Measurements from ENCODE around the gene CHRDL2. TPM values are rescaled to one million over a fixed set of nuclear protein-coding genes. Genes with fewer than 3 reads are reported as not detected.

Gene CHRDL2
- total RNA-seq, 4 donors from 2014 or later: 0.28 to 0.96 TPM; not detected in 2

- ATAC-seq (ENCODE audit: low FRiP score) (no peak), DNase-seq (ENCODE audit: low spot score) (no peak)
- TF ChIP-seq CTCF (IDR thresholded peaks at IDR 0.05): no peak
Observed at GRCh38 chr11:74736031-74736430, 4.8 kb upstream of the CHRDL2 start.

DNA sequence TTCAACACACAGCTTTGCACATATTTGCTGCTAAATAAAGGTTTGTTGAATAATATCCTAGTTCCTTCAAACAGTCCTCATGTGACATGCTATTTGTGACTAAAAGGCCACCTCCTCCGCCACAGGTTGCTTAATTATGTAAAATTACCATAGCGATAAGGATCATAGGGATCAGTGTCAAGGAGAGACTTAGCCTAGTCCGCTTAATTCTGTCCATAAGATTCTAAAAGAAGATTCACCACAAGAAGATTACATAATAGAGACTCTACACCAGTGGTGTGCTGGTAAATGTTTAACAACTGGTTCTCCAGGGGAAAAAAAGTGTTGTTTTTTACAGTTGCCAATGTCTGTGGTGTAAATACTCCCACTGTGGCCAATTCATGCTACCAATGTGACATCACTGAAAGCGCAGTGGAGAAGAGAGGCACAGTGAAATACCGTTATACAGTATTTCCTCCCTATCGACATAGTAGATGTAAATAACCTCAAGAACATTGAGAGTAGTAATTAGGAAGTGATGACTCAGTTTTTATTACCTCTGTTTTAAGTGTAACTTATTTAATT, 4.2 kb upstream of the CHRDL2 start:
- no peak for TF ChIP-seq CTCF (IDR thresholded peaks at IDR 0.05)
- no peak for DNase-seq (ENCODE audit: low spot score)

DNA sequence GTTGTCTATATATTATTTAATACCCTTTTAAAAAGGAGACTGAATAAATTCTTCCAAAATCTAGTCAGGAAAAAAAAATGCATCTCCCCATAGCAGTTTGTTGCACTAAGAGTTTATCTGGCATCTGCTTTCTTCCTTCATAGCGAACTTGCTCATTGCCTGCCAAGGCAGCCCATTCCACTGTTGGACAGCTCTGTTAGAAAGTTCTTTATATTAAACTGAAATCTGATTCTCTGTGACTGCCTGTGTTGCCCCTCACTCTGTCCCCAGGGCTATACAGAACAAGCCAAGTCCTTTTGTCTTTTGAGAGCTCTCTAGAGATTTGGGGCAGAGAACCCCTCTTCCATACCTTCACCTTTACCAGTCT, 3.3 kb upstream of the CHRDL2 start:
- no peak for DNase-seq (ENCODE audit: low spot score)
- TF ChIP-seq CTCF (IDR thresholded peaks at IDR 0.05): no peak
- no peak for ATAC-seq (ENCODE audit: low FRiP score)

More for the DNA sequence above, 4.2 kb upstream of the CHRDL2 start:
- ATAC-seq (ENCODE audit: low FRiP score): no peak

DNA sequence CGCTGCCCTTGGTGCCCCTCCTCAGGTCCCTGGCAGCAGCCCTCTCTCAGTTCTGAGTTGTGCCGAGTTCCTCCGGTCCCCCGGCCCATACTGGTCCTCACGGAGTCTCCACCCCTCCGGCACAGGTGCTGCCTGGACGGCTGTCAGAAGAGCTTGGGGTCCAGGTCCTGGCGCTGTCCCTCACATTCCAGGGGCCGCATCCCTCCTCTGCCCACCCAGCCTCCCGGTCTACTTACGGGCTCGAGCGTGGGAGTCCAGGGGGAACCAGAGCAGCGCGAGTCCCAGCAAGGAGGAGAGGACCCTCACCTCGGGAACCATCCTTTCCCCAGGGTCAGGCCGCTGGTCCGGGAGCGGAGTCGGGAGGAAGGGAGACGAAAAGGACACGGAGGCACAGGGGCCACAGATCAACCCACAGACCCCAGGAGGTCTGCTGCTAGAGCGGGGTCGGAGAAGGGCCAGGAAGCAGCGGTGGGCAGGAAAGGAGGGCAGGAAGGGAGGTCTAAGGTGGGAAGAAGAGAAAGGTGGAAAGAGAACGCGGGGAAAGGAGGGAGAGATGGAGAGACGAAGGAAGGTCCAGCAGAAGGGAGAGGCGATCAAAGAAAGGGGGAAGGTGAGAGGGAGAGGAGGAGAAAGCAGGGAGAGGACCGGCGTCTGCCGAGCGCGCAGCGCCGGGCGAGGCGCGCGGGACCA, 510 bp downstream of the CHRDL2 start:
- DNase-seq (ENCODE audit: low spot score) (no peak), ATAC-seq (ENCODE audit: low FRiP score) (no peak)
- no peak for TF ChIP-seq CTCF (IDR thresholded peaks at IDR 0.05)

GRCh38 chr11:74729397-74729796, 1.8 kb downstream of the CHRDL2 start:
- TF ChIP-seq CTCF (IDR thresholded peaks at IDR 0.05): no peak
- ATAC-seq (ENCODE audit: low FRiP score) (no peak), DNase-seq (ENCODE audit: low spot score) (no peak)

DNA sequence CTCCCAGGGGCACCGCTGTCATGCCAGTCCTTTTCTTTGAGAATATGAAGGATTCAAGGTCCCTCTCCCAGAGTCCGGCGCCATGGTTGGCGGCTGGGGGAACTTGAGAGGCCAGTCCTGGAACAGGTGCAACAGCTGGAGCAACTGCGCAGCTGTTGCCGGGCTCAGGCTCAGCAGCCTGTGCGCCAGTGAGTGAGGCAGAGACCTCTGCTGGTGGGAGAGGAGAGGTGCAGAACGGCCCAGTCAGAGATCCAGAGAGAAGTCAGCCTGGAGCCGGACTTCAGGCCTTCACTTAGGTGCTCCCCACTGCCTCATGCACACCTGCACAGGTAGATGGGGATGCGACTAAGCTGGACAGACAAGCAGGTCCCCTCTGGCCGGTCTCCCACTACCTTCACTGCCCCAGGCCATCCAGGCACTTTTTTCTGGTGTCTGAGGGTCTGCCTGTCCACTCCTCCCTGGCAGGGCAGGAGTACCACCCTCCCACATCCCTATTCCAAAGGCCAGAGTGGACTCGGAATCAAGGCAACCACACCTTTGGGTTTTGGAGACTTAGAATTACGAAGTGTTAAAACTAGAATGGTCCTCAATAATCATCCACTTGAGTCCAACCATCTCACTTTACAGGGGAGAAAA, 4.6 kb downstream of the CHRDL2 start:
- peak; percentile 90 for ATAC-seq (ENCODE audit: low FRiP score)
- DNase-seq (ENCODE audit: low spot score): peak; percentile 45
- TF ChIP-seq CTCF (IDR thresholded peaks at IDR 0.05): peak in 2 of 3 donors; percentile 39 to 54

GRCh38 chr11:74725701-74726100, 5.5 kb downstream of the CHRDL2 start:
- DNase-seq (ENCODE audit: low spot score) (no peak), ATAC-seq (ENCODE audit: low FRiP score) (no peak)
- no peak for TF ChIP-seq CTCF (IDR thresholded peaks at IDR 0.05)
